IMR-90 (cell line): ENCODE measurements around the gene KATNIP. TPM values are rescaled to one million over a fixed set of nuclear protein-coding genes. Genes with fewer than 3 reads are reported as not detected.

Source experiments
- ATAC-seq: fragments of 200-7000 bp; cut with Tn5 transposase; 2 replicates; pipeline ENCODE4 v1.9.1; 2020; ENCODE audit warnings: low read depth, mild to moderate bottlenecking, moderate library complexity
- BruUV-seq: library from RNA; stranded (reverse); fragments of 400-500 nt; replicated peaks from 2 replicates; lab custom pipeline; 2021; lab: Mats Ljungman, UMichigan
- CTCF ChIA-PET: fragments of 300-600 bp; formaldehyde crosslinking; extraction: SDS; loops from one replicate; lab custom pipeline; 2021; ENCODE audit warnings: antibody characterized with exemption; lab: Yijun Ruan, JAX
- POLR2A ChIA-PET: fragments of 300-600 bp; sonication (Branson Sonifier 250); formaldehyde crosslinking; loops from one replicate; lab custom pipeline; 2022; ENCODE audit warnings: antibody characterized with exemption; ENCODE audit not compliant: unreplicated experiment; lab: Charles Lee
- DNase-seq: peaks from one replicate; pipeline ENCODE4 v3.0.0; 2013
- H2AFZ ChIP-seq: replicated peaks from 2 replicates; pipeline ENCODE3; 2013; ENCODE audit warnings: low read length, mild to moderate bottlenecking; ENCODE audit not compliant: poor library complexity
- H2AK5ac ChIP-seq: 2 replicates; pipeline ENCODE4 v1.6.1; 2013; ENCODE audit warnings: low read depth, low read length, inconsistent platforms
- H2AK9ac ChIP-seq: replicated peaks from 2 replicates; pipeline ENCODE3; 2013; ENCODE audit warnings: mild to moderate bottlenecking, low read depth, low read length, moderate library complexity; ENCODE audit not compliant: poor library complexity
- H2BK120ac ChIP-seq: 2 replicates; pipeline ENCODE4 v1.6.1; 2013; ENCODE audit warnings: low read depth, low read length, inconsistent platforms
- H2BK15ac ChIP-seq: 3 replicates; pipeline ENCODE4 v1.6.1; 2013; ENCODE audit warnings: low read depth, low read length, inconsistent platforms
- H2BK20ac ChIP-seq: 2 replicates; pipeline ENCODE4 v1.6.1; 2013; ENCODE audit warnings: low read depth, mild to moderate bottlenecking, inconsistent platforms, low read length, moderate library complexity
- H2BK5ac ChIP-seq: 2 replicates; pipeline ENCODE4 v1.6.1; 2013; ENCODE audit warnings: mild to moderate bottlenecking, low read depth, low read length, inconsistent platforms; ENCODE audit not compliant: poor library complexity, severe bottlenecking
- H3K14ac ChIP-seq: replicated peaks from 2 replicates; pipeline ENCODE4 v1.6.1; 2013; ENCODE audit warnings: low read depth, low read length, inconsistent platforms
- H3K18ac ChIP-seq: 2 replicates; pipeline ENCODE4 v1.6.1; 2013; ENCODE audit warnings: low read depth, low read length, control low read depth
- H3K23ac ChIP-seq: 2 replicates; pipeline ENCODE4 v1.6.1; 2013; ENCODE audit warnings: low read depth, low read length, inconsistent platforms
- H3K27ac ChIP-seq: 2 replicates; pipeline ENCODE4 v1.5.1; 2013; ENCODE audit warnings: mild to moderate bottlenecking, control low read depth, low read length; ENCODE audit not compliant: insufficient read depth
- H3K27me3 ChIP-seq: 2 replicates; pipeline ENCODE4 v1.6.1; 2013; ENCODE audit warnings: low read length; ENCODE audit not compliant: control insufficient read depth, insufficient read depth
- H3K36me3 ChIP-seq: 2 replicates; pipeline ENCODE4 v1.6.1; 2013; ENCODE audit warnings: low read length, mixed read lengths; ENCODE audit not compliant: control insufficient read depth, insufficient read depth
- H3K4ac ChIP-seq: 2 replicates; pipeline ENCODE4 v1.6.1; 2013; ENCODE audit warnings: low read depth, low read length, inconsistent platforms
- H3K4me1 ChIP-seq: 2 replicates; pipeline ENCODE4 v1.6.1; 2013; ENCODE audit warnings: low read length, mixed read lengths; ENCODE audit not compliant: control insufficient read depth, insufficient read depth
- H3K4me2 ChIP-seq: 2 replicates; pipeline ENCODE4 v1.6.1; 2013; ENCODE audit warnings: low read depth, mild to moderate bottlenecking, control low read depth, low read length, moderate library complexity
- H3K4me3 ChIP-seq: 2 replicates; pipeline ENCODE4 v1.5.1; 2013; ENCODE audit warnings: low read depth, mild to moderate bottlenecking, control low read depth, low read length, moderate library complexity; ENCODE audit not compliant: insufficient read depth
- H3K56ac ChIP-seq: 2 replicates; pipeline ENCODE4 v1.6.1; 2013; ENCODE audit warnings: low read length, inconsistent platforms; ENCODE audit not compliant: insufficient read depth; ENCODE audit errors: extremely low read depth
- H3K79me1 ChIP-seq, 2 experiments: 2 replicates each; pipeline ENCODE4 v1.6.1; 2013; ENCODE audit warnings: low read length in 2 of 2, inconsistent platforms in 1 of 2, low read depth in 1 of 2
- H3K9ac ChIP-seq: 2 replicates; pipeline ENCODE4 v1.6.1; 2013; ENCODE audit warnings: low read depth, low read length, control low read depth
- H3K9me1 ChIP-seq: 2 replicates; pipeline ENCODE4 v1.6.1; 2013; ENCODE audit warnings: low read length, inconsistent platforms; ENCODE audit not compliant: insufficient read depth
- H3K9me3 ChIP-seq: 2 replicates; pipeline ENCODE4 v1.6.1; 2013; ENCODE audit warnings: low read length; ENCODE audit not compliant: control insufficient read depth, insufficient read depth
- H4K20me1 ChIP-seq: 2 replicates; pipeline ENCODE4 v1.6.1; 2013; ENCODE audit warnings: low read length, inconsistent platforms; ENCODE audit not compliant: insufficient read depth
- H4K5ac ChIP-seq: 2 replicates; pipeline ENCODE4 v1.6.1; 2013; ENCODE audit warnings: mild to moderate bottlenecking, low read depth, low read length, control low read depth
- H4K8ac ChIP-seq, 2 experiments: 2 replicates each; pipeline ENCODE4 v1.6.1; 2013; ENCODE audit warnings: low read depth in 2 of 2, low read length in 2 of 2, control low read depth in 1 of 2, inconsistent platforms in 1 of 2
- H4K91ac ChIP-seq: 2 replicates; pipeline ENCODE4 v1.6.1; 2013; ENCODE audit warnings: low read depth, low read length, inconsistent platforms; ENCODE audit not compliant: insufficient read depth
- BHLHE40 ChIP-seq: fragments of 150-350 bp; IDR thresholded peaks from 2 replicates; pipeline ENCODE4 v1.6.1; 2016; ENCODE audit warnings: mild to moderate bottlenecking, low read depth, low read length
- CEBPB ChIP-seq: IDR thresholded peaks from 2 replicates; pipeline ENCODE4 v1.6.1; 2012; ENCODE audit warnings: low read depth, low read length, improper control_type of control experiment
- CHD1 ChIP-seq: IDR thresholded peaks from 2 replicates; pipeline ENCODE4 v1.6.1; 2012; ENCODE audit warnings: low read depth, low read length, improper control_type of control experiment
- FOS ChIP-seq: fragments of 150-350 bp; IDR thresholded peaks from 2 replicates; pipeline ENCODE4 v1.6.1; 2016; ENCODE audit warnings: low read depth, low read length
- MAFK ChIP-seq: IDR thresholded peaks from 2 replicates; pipeline ENCODE4 v1.6.1; 2012; ENCODE audit warnings: low read depth, low read length, improper control_type of control experiment
- MAZ ChIP-seq: IDR thresholded peaks from 2 replicates; pipeline ENCODE4 v1.6.1; 2012; ENCODE audit warnings: low read depth, mild to moderate bottlenecking, low read length, improper control_type of control experiment, moderate library complexity, borderline replicate concordance
- MXI1 ChIP-seq: IDR thresholded peaks from 2 replicates; pipeline ENCODE4 v1.6.1; 2012; ENCODE audit warnings: low read depth, mild to moderate bottlenecking, low read length, moderate library complexity, borderline replicate concordance
- NFE2L2 ChIP-seq: fragments of 150-350 bp; IDR thresholded peaks from 2 replicates; pipeline ENCODE4 v1.6.1; 2016; ENCODE audit warnings: low read depth, mild to moderate bottlenecking, low read length
- POLR2A ChIP-seq: IDR thresholded peaks from 2 replicates; pipeline ENCODE4 v1.6.1; 2012; ENCODE audit warnings: mild to moderate bottlenecking, low read depth, low read length
- RAD21 ChIP-seq: IDR thresholded peaks from 2 replicates; pipeline ENCODE4 v1.6.1; 2012; ENCODE audit warnings: low read length, improper control_type of control experiment
- RCOR1 ChIP-seq: IDR thresholded peaks from 2 replicates; pipeline ENCODE4 v1.6.1; 2012; ENCODE audit warnings: mild to moderate bottlenecking, low read length, improper control_type of control experiment; ENCODE audit not compliant: insufficient replicate concordance
- RFX5 ChIP-seq: IDR thresholded peaks from 2 replicates; pipeline ENCODE4 v1.8.0; 2012; ENCODE audit warnings: low read depth, mild to moderate bottlenecking, low read length, moderate library complexity
- SMC3 ChIP-seq: fragments of 150-350 bp; IDR thresholded peaks from 2 replicates; pipeline ENCODE4 v1.6.1; 2016; ENCODE audit warnings: low read depth, mild to moderate bottlenecking, antibody characterized with exemption, low read length, moderate library complexity
- WGBS, 2 experiments: methylation state at CpG; one replicate each; pipeline versions ENCODE4 v1.1.5 to v1.1.7; 2013; ENCODE audit warnings: missing lambda C conversion rate in 2 of 2; ENCODE audit not compliant: insufficient read length in 1 of 2; ENCODE audit errors: extremely low coverage in 2 of 2; 5-methylcytosine and 5-hydroxymethylcytosine counted together
- dilution Hi-C: fragments of 300-500 bp; cut with HindIII; formaldehyde crosslinking; loops from one replicate; pipeline ENCODE4 v1.14.3; 2018; ENCODE audit warnings: low sequenced_read_pairs; ENCODE audit not compliant: unreplicated experiment
- in situ Hi-C: fragments of 300-500 bp; cut with MboI; formaldehyde crosslinking; loops from 3 replicates; pipeline ENCODE4 v1.14.3; 2019; ENCODE audit warnings: low sequenced_read_pairs, inconsistent platforms, mixed read lengths
- intact Hi-C: fragments of 100-400 bp; cut with micrococcal nuclease; formaldehyde crosslinking; loops from 2 replicates; pipeline ENCODE4 v1.10.0; 2022
- polyA plus RNA-seq, 3 experiments: library from polyadenylated mRNA; depleted of rRNA; stranded (reverse); fragments of >200 nt; gene quantifications; 2 replicates each; pipeline ENCODE4 v1.2.3, GENCODE V29; 2012; ENCODE audit warnings: low replicate concordance in 1 of 3
- total RNA-seq: library from RNA; depleted of rRNA; stranded (reverse); fragments of >200 nt; gene quantifications from 2 replicates; pipeline ENCODE4 v1.2.3, GENCODE V29; 2012
- TF ChIP-seq, protein P1 (sequence below): fragments of 150-350 bp; IDR thresholded peaks from 2 replicates; pipeline ENCODE4 v1.6.1; 2017; ENCODE audit warnings: mild to moderate bottlenecking, antibody characterized with exemption, low read length, low read depth
- TF ChIP-seq, protein P2 (sequence below): fragments of 150-350 bp; IDR thresholded peaks from 2 replicates; pipeline ENCODE4 v1.6.1; 2016; ENCODE audit warnings: low read depth, mild to moderate bottlenecking, low read length, moderate library complexity, borderline replicate concordance
- TF ChIP-seq, protein P3 (sequence below): conservative IDR thresholded peaks from 2 replicates; pipeline ENCODE4 v1.5.1; 2012; ENCODE audit warnings: mild to moderate bottlenecking, low read depth, low read length, improper control_type of control experiment

The KATNIP gene
- total and polyA plus RNA-seq, 2 of the 4 experiments (the other 2 are of a cell fraction), result 16.7 to 18.6 TPM

DNA sequence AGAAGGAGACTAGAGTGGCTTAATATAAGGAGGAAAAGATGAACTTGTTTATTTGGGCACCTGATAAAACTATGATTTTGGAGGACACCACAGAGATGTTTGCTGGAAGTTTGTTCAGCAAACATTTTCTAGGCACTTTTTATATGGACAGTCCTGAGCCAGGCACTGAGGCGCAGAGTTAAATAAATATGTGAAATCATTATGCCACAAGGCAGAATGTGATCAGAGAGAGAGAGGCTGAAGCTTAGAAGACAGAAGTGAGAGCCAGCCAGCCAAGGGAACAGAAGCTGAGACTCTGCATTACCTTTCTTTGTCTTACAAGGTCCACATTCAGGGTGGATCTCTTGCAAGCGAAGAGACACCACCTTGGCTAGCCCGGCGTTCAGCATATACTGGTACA lies 21.6 kb upstream of the KATNIP start:
- Histone ChIP-seq H3K18ac (no peak overlapping the region), H3K4me2 (no peak overlapping the region), H3K9ac (no peak overlapping the region), H2BK5ac (no peak overlapping the region), H2AK9ac (no peak overlapping the region), H3K36me3 (peaks cover 79% of the 10 kb centered on the region), H3K4me3 (no peak overlapping the region), H2AK5ac (no peak overlapping the region), H3K79me1 (peaks cover 13 to 20% of the 10 kb centered on the region in 2 experiments; a peak in 2 of 4 replicates), H2BK15ac (no peak overlapping the region), H2AFZ (no peak overlapping the region), H3K9me1 (peaks cover 17% of the 10 kb centered on the region), H2BK20ac (no peak overlapping the region), H3K27me3 (no peaks in the 10 kb centered on the region), H3K56ac (no peak overlapping the region), H3K23ac (no peak overlapping the region), H3K4me1 (peaks cover 4% of the 10 kb centered on the region), H4K91ac (no peak overlapping the region), H3K27ac (no peak overlapping the region), H4K8ac (no peak overlapping the region), H4K5ac (no peak overlapping the region), H3K14ac (no peak overlapping the region), H2BK120ac (no peak overlapping the region), H3K9me3 (no peaks in the 10 kb centered on the region), H4K20me1 (peaks cover 26% of the 10 kb centered on the region), H3K4ac (no peak overlapping the region)
- TF ChIP-seq CHD1, result no peak
- TF ChIP-seq RCOR1, result no peak
- TF ChIP-seq CEBPB, result no peak
- TF ChIP-seq POLR2A, result no peak
- no peak for TF ChIP-seq NFE2L2
- TF ChIP-seq BHLHE40, result no peak
- TF ChIP-seq MAZ, result no peak
- no peak for TF ChIP-seq SMC3
- TF ChIP-seq, protein P1, sequence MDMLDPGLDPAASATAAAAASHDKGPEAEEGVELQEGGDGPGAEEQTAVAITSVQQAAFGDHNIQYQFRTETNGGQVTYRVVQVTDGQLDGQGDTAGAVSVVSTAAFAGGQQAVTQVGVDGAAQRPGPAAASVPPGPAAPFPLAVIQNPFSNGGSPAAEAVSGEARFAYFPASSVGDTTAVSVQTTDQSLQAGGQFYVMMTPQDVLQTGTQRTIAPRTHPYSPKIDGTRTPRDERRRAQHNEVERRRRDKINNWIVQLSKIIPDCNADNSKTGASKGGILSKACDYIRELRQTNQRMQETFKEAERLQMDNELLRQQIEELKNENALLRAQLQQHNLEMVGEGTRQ, result no peak
- no peak for TF ChIP-seq MAFK
- no peak for TF ChIP-seq MXI1
- TF ChIP-seq, protein P2, sequence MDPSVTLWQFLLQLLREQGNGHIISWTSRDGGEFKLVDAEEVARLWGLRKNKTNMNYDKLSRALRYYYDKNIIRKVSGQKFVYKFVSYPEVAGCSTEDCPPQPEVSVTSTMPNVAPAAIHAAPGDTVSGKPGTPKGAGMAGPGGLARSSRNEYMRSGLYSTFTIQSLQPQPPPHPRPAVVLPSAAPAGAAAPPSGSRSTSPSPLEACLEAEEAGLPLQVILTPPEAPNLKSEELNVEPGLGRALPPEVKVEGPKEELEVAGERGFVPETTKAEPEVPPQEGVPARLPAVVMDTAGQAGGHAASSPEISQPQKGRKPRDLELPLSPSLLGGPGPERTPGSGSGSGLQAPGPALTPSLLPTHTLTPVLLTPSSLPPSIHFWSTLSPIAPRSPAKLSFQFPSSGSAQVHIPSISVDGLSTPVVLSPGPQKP, result no peak
- TF ChIP-seq, protein P3, sequence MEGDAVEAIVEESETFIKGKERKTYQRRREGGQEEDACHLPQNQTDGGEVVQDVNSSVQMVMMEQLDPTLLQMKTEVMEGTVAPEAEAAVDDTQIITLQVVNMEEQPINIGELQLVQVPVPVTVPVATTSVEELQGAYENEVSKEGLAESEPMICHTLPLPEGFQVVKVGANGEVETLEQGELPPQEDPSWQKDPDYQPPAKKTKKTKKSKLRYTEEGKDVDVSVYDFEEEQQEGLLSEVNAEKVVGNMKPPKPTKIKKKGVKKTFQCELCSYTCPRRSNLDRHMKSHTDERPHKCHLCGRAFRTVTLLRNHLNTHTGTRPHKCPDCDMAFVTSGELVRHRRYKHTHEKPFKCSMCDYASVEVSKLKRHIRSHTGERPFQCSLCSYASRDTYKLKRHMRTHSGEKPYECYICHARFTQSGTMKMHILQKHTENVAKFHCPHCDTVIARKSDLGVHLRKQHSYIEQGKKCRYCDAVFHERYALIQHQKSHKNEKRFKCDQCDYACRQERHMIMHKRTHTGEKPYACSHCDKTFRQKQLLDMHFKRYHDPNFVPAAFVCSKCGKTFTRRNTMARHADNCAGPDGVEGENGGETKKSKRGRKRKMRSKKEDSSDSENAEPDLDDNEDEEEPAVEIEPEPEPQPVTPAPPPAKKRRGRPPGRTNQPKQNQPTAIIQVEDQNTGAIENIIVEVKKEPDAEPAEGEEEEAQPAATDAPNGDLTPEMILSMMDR, result no peak
- TF ChIP-seq RFX5, result no peak
- TF ChIP-seq RAD21, result no peak
- TF ChIP-seq FOS, result no peak
- in situ Hi-C loops, result no loop called here
- intact Hi-C loops, result no loop called here
- DNase-seq (no peak), ATAC-seq (no peak)
- WGBS, 2 experiments, result no CpG with 5 or more reads among the region's 4 CpGs
- BruUV-seq, result no TSS peak
- dilution Hi-C loops, result no loop called here
- ChIA-PET CTCF (no interaction called here), POLR2A (no interaction called here)
